ENCODE results near the gene IL10RB. TPM values are rescaled to one million over a fixed set of nuclear protein-coding genes. Genes with fewer than 3 reads are reported as not detected.

IL10RB gene
- total and polyA plus RNA-seq, 2 of the 13 experiments (the other 11 are each of a cell fraction or from before 2014, with no cell fraction given), result 17.4 to 18.2 TPM

DNA sequence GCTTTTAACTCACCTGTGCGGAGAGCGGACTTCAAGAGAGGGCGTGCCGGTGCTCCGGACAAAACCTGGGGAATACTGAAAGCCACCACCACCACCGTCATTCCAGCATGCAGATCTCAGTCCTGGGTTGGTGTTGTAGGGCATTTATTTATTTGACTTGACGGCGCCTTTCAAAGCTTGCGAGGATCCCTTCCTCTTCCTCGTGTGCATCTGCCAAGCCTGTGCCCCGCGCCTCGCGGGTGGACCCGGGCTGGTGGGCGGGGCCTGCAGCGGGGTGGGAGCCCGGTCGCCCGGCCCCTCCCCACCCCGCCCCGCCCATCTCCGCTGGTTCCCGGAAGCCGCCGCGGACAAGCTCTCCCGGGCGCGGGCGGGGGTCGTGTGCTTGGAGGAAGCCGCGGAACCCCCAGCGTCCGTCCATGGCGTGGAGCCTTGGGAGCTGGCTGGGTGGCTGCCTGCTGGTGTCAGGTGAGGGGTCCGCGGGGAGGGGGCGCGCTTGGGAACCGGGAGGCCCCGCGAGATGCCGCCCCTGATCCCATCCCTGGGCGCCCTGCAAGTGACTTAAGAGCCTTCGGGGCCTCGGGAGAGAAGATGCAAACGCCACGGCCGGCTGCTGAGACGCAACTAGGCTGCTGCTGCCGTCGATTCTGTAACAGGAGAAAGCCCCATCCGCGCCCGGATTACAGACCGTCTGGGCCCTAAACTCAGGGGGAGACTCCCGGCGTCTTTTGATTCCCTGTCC, at the start of gene IL10RB (continued):
- TF ChIP-seq CBX2 (IDR thresholded peaks at IDR 0.05; ENCODE audit: low read depth, low read length) (no peak), CBX2 (CRISPR knock-in tag; IDR thresholded peaks at IDR 0.05; ENCODE audit: low read depth) (no peak), RFX5 (IDR thresholded peaks at IDR 0.05; ENCODE audit: low read depth, low read length) (no peak), GABPA (IDR thresholded peaks at IDR 0.05; ENCODE audit: low read depth, low read length) (peak; percentile 35), GABPA (CRISPR knock-in tag; IDR thresholded peaks at IDR 0.05; ENCODE audit: low read depth) (peak; percentile 47; the same call in 1 of the 2 replicates), ZNF121 (CRISPR knock-in tag; IDR thresholded peaks at IDR 0.05) (no peak), SIN3A (IDR thresholded peaks at IDR 0.05; ENCODE audit: borderline replicate concordance, low read depth, low read length) (no peak), ZNF460 (CRISPR knock-in tag; IDR thresholded peaks at IDR 0.05; ENCODE audit: borderline replicate concordance) (no peak), ZFP37 (CRISPR knock-in tag; IDR thresholded peaks at IDR 0.05; ENCODE audit: borderline replicate concordance) (no peak), NFIC (IDR thresholded peaks at IDR 0.05; ENCODE audit: low read length) (no peak)
- TF ChIP-seq, protein P1, sequence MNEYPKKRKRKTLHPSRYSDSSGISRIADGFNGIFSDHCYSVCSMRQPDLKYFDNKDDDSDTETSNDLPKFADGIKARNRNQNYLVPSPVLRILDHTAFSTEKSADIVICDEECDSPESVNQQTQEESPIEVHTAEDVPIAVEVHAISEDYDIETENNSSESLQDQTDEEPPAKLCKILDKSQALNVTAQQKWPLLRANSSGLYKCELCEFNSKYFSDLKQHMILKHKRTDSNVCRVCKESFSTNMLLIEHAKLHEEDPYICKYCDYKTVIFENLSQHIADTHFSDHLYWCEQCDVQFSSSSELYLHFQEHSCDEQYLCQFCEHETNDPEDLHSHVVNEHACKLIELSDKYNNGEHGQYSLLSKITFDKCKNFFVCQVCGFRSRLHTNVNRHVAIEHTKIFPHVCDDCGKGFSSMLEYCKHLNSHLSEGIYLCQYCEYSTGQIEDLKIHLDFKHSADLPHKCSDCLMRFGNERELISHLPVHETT (CRISPR knock-in tag; conservative IDR thresholded peaks at IDR 0.05), result no peak
- TF ChIP-seq, protein P2, sequence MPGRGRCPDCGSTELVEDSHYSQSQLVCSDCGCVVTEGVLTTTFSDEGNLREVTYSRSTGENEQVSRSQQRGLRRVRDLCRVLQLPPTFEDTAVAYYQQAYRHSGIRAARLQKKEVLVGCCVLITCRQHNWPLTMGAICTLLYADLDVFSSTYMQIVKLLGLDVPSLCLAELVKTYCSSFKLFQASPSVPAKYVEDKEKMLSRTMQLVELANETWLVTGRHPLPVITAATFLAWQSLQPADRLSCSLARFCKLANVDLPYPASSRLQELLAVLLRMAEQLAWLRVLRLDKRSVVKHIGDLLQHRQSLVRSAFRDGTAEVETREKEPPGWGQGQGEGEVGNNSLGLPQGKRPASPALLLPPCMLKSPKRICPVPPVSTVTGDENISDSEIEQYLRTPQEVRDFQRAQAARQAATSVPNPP (CRISPR knock-in tag; IDR thresholded peaks at IDR 0.05), result no peak
- TF ChIP-seq, protein P3, sequence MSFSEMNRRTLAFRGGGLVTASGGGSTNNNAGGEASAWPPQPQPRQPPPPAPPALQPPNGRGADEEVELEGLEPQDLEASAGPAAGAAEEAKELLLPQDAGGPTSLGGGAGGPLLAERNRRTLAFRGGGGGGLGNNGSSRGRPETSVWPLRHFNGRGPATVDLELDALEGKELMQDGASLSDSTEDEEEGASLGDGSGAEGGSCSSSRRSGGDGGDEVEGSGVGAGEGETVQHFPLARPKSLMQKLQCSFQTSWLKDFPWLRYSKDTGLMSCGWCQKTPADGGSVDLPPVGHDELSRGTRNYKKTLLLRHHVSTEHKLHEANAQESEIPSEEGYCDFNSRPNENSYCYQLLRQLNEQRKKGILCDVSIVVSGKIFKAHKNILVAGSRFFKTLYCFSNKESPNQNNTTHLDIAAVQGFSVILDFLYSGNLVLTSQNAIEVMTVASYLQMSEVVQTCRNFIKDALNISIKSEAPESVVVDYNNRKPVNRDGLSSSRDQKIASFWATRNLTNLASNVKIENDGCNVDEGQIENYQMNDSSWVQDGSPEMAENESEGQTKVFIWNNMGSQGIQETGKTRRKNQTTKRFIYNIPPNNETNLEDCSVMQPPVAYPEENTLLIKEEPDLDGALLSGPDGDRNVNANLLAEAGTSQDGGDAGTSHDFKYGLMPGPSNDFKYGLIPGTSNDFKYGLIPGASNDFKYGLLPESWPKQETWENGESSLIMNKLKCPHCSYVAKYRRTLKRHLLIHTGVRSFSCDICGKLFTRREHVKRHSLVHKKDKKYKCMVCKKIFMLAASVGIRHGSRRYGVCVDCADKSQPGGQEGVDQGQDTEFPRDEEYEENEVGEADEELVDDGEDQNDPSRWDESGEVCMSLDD (CRISPR knock-in tag; IDR thresholded peaks at IDR 0.05; ENCODE audit: borderline replicate concordance), result no peak
- TF ChIP-seq, protein P4, sequence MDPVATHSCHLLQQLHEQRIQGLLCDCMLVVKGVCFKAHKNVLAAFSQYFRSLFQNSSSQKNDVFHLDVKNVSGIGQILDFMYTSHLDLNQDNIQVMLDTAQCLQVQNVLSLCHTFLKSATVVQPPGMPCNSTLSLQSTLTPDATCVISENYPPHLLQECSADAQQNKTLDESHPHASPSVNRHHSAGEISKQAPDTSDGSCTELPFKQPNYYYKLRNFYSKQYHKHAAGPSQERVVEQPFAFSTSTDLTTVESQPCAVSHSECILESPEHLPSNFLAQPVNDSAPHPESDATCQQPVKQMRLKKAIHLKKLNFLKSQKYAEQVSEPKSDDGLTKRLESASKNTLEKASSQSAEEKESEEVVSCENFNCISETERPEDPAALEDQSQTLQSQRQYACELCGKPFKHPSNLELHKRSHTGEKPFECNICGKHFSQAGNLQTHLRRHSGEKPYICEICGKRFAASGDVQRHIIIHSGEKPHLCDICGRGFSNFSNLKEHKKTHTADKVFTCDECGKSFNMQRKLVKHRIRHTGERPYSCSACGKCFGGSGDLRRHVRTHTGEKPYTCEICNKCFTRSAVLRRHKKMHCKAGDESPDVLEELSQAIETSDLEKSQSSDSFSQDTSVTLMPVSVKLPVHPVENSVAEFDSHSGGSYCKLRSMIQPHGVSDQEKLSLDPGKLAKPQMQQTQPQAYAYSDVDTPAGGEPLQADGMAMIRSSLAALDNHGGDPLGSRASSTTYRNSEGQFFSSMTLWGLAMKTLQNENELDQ (CRISPR knock-in tag; IDR thresholded peaks at IDR 0.05; ENCODE audit: borderline replicate concordance), result no peak
- TF ChIP-seq, protein P5, sequence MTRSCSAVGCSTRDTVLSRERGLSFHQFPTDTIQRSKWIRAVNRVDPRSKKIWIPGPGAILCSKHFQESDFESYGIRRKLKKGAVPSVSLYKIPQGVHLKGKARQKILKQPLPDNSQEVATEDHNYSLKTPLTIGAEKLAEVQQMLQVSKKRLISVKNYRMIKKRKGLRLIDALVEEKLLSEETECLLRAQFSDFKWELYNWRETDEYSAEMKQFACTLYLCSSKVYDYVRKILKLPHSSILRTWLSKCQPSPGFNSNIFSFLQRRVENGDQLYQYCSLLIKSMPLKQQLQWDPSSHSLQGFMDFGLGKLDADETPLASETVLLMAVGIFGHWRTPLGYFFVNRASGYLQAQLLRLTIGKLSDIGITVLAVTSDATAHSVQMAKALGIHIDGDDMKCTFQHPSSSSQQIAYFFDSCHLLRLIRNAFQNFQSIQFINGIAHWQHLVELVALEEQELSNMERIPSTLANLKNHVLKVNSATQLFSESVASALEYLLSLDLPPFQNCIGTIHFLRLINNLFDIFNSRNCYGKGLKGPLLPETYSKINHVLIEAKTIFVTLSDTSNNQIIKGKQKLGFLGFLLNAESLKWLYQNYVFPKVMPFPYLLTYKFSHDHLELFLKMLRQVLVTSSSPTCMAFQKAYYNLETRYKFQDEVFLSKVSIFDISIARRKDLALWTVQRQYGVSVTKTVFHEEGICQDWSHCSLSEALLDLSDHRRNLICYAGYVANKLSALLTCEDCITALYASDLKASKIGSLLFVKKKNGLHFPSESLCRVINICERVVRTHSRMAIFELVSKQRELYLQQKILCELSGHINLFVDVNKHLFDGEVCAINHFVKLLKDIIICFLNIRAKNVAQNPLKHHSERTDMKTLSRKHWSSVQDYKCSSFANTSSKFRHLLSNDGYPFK (CRISPR knock-in tag; IDR thresholded peaks at IDR 0.05; ENCODE audit: borderline replicate concordance), result no peak
- TF ChIP-seq, protein P6, sequence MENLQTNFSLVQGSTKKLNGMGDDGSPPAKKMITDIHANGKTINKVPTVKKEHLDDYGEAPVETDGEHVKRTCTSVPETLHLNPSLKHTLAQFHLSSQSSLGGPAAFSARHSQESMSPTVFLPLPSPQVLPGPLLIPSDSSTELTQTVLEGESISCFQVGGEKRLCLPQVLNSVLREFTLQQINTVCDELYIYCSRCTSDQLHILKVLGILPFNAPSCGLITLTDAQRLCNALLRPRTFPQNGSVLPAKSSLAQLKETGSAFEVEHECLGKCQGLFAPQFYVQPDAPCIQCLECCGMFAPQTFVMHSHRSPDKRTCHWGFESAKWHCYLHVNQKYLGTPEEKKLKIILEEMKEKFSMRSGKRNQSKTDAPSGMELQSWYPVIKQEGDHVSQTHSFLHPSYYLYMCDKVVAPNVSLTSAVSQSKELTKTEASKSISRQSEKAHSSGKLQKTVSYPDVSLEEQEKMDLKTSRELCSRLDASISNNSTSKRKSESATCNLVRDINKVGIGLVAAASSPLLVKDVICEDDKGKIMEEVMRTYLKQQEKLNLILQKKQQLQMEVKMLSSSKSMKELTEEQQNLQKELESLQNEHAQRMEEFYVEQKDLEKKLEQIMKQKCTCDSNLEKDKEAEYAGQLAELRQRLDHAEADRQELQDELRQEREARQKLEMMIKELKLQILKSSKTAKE (CRISPR knock-in tag; IDR thresholded peaks at IDR 0.05; ENCODE audit: borderline replicate concordance), result no peak
